Lower leg skin (tissue), 3 donors: ENCODE results near the gene CYFIP2.

Experiments used
- CTCF ChIP-seq, 3 donors: fragments of 450-650 bp; IDR thresholded peaks; one replicate each; pipeline ENCODE4 v1.5.1; 2016; ENCODE audit warnings: antibody characterized with exemption in 3 of 3, mild to moderate bottlenecking in 3 of 3, moderate library complexity in 2 of 3
- POLR2A ChIP-seq, 2 donors: fragments of 450-650 bp; IDR thresholded peaks; one replicate each; pipeline ENCODE4 v1.6.1; 2016 to 2017; ENCODE audit warnings: antibody characterized with exemption in 2 of 2, mild to moderate bottlenecking in 1 of 2, moderate library complexity in 1 of 2

- TF ChIP-seq CTCF (IDR thresholded peaks at IDR 0.05) (no peak), POLR2A (IDR thresholded peaks at IDR 0.05) (no peak)
Measured at GRCh38 chr5:157323107-157323706, 57.3 kb downstream of the CYFIP2 start.
